Lower lobe of right lung (tissue), 2 donors: ENCODE results near the gene TBCB. TPM values are rescaled to one million over a fixed set of nuclear protein-coding genes. Genes with fewer than 3 reads are reported as not detected.
A peak's percentile ranks its signal among the peaks of the same experiment; 100 is the strongest.
"Not testable (repeated sequence)": the region's sequence is repeated elsewhere in the genome, so short reads cannot be mapped to it uniquely, and the experiment has no call there.

Experiments used
- ATAC-seq, 2 donors: fragments of 200-7000 bp; cut with Tn5 transposase; one replicate each; pipeline ENCODE4 v1.9.1; 2020 to 2022; ENCODE audit warnings: mild to moderate bottlenecking in 2 of 2, moderate library complexity in 2 of 2
- DNase-seq: peaks from one replicate; pipeline ENCODE4 v3.0.0-alpha.2; 2020
- H3K27ac ChIP-seq: fragments of 200-600 bp; one replicate; pipeline ENCODE4 v1.8.0; 2022
- H3K27me3 ChIP-seq: fragments of 200-600 bp; one replicate; pipeline ENCODE4 v1.8.0; 2022; ENCODE audit warnings: low read depth
- H3K36me3 ChIP-seq: fragments of 200-600 bp; one replicate; pipeline ENCODE4 v1.8.0; 2022; ENCODE audit warnings: mild to moderate bottlenecking
- H3K4me1 ChIP-seq: fragments of 200-600 bp; one replicate; pipeline ENCODE4 v1.8.0; 2022
- H3K4me3 ChIP-seq: fragments of 200-600 bp; one replicate; pipeline ENCODE4 v1.8.0; 2022; ENCODE audit warnings: mild to moderate bottlenecking
- H3K9me3 ChIP-seq: fragments of 200-600 bp; one replicate; pipeline ENCODE4 v1.8.0; 2022
- CTCF ChIP-seq: fragments of 200-600 bp; IDR thresholded peaks from one replicate; pipeline ENCODE4 v1.8.0; 2022; ENCODE audit warnings: antibody characterized with exemption, mild to moderate bottlenecking
- intact Hi-C: fragments of 100-400 bp; cut with DNase I; formaldehyde crosslinking; loops from one replicate; pipeline ENCODE4 v1.11.0; 2022
- long read RNA-seq: library from polyadenylated mRNA; unstranded; transcript quantifications from one replicate; pipeline ENCODE4 v2.0.0, GENCODE V29; 2021
- total RNA-seq: library from RNA; stranded (reverse); fragmentation: NEBNext Ultra II Directional; extraction: Animal tissue kit (Norgen Biotek cat#: 25700); gene quantifications from one replicate; pipeline ENCODE4 v1.2.1, GENCODE V29; 2021
- donor health status: DM: no; HTN: yes; CAD: no; lungs with severe emphysema.

Gene TBCB
- 90.2 TPM for total RNA-seq
- long read RNA-seq, transcript TBCB-201 (6 exons, 1,473 nt): major isoform, 61 of 82 reads
- long read RNA-seq, transcript TBCB-208 (5 exons, 776 nt): minor isoform, 7 of 82 reads
- long read RNA-seq, partial matches to known transcripts: 4 of 82 reads
- long read RNA-seq, other reads (novel, unspliced or antisense): 7 of 82 reads

- peak within 1 kb of the TSS; percentile 84 for H3K27ac ChIP-seq
- DNase-seq (peak; percentile 89), ATAC-seq (peak; percentile 79 to 84)
- H3K36me3 ChIP-seq: peaks cover 68% of the 10 kb centered on the region
- peak within 1 kb of the TSS; percentile 74 for H3K4me3 ChIP-seq
- peaks cover 27% of the 10 kb centered on the region for H3K4me1 ChIP-seq
- H3K9me3 ChIP-seq: no peaks in the 10 kb centered on the region
- intact Hi-C loops: no loop called here
- no peak for TF ChIP-seq CTCF
- H3K27me3 ChIP-seq: no peaks in the 10 kb centered on the region
Measured at GRCh38 chr19:36115453-36116343, at the start of gene TBCB. TBCB (plus strand) TSS chr19:36115468; CDS start chr19:36115561, 93 bp downstream.

GRCh38 chr19:36067681-36068080 is 47.6 kb upstream of the TBCB start:
- no peaks in the 10 kb centered on the region for H3K4me1 ChIP-seq
- intact Hi-C loops: no loop called here

GRCh38 chr19:36068810-36069499 is 46.3 kb upstream of the TBCB start:
- H3K27me3 ChIP-seq, DNase-seq, H3K4me3 ChIP-seq, intact Hi-C loops, H3K4me1 ChIP-seq, H3K36me3 ChIP-seq, H3K27ac ChIP-seq, ATAC-seq, H3K9me3 ChIP-seq: not testable (repeated sequence)

More at GRCh38 chr19:36067681-36068080, 47.6 kb upstream of the TBCB start:
- DNase-seq (no peak), ATAC-seq (no peak)
- Histone ChIP-seq H3K27me3 (no peaks in the 10 kb centered on the region), H3K36me3 (no peaks in the 10 kb centered on the region), H3K4me3 (no peak overlapping the region), H3K27ac (no peak overlapping the region), H3K9me3 (no peaks in the 10 kb centered on the region)
- no peak for TF ChIP-seq CTCF

- DNase-seq: no peak
- ATAC-seq: no peak
- no peak for TF ChIP-seq CTCF
- Histone ChIP-seq H3K27me3 (no peaks in the 10 kb centered on the region), H3K4me3 (no peak overlapping the region), H3K36me3 (no peaks in the 10 kb centered on the region), H3K4me1 (no peaks in the 10 kb centered on the region), H3K9me3 (no peaks in the 10 kb centered on the region), H3K27ac (no peak overlapping the region)
- intact Hi-C loops: no loop called here
Measured at GRCh38 chr19:36072081-36072480, 43.2 kb upstream of the TBCB start.

- Histone ChIP-seq H3K27ac (no peak overlapping the region), H3K36me3 (no peaks in the 10 kb centered on the region), H3K4me3 (no peak overlapping the region), H3K4me1 (no peaks in the 10 kb centered on the region), H3K9me3 (no peaks in the 10 kb centered on the region), H3K27me3 (no peaks in the 10 kb centered on the region)
- no peak for DNase-seq
- no peak for TF ChIP-seq CTCF
- ATAC-seq: no peak
- intact Hi-C loops: no loop called here
Measured at GRCh38 chr19:36073121-36073876, 42.0 kb upstream of the TBCB start.
